Activated gamma-delta T cell treated with Interleukin-2 at 50 U/mL for 16 hours (primary cell): ENCODE results near the gene PSD4.

Experiments used
- DNase-seq: peaks from one replicate; pipeline ENCODE4 v3.0.0-alpha.2; 2020

PSD4 gene

GRCh38 chr2:113209011-113209645, 35.4 kb downstream of the PSD4 start:
- DNase-seq: no peak

- DNase-seq: no peak
Observed at GRCh38 chr2:113209646-113210171, 35.9 kb downstream of the PSD4 start.

- DNase-seq: no peak
Observed at GRCh38 chr2:113211226-113212105, 37.7 kb downstream of the PSD4 start.

GRCh38 chr2:113212245-113213060, 38.7 kb downstream of the PSD4 start:
- DNase-seq: no peak

GRCh38 chr2:113213061-113213930, 39.5 kb downstream of the PSD4 start:
- no peak for DNase-seq

- DNase-seq: no peak
Observed at GRCh38 chr2:113214141-113214540, 40.4 kb downstream of the PSD4 start.

- no peak for DNase-seq
Observed at GRCh38 chr2:113215056-113215455, 41.3 kb downstream of the PSD4 start.

GRCh38 chr2:113216321-113216720, 42.5 kb downstream of the PSD4 start:
- DNase-seq: no peak

GRCh38 chr2:113216891-113217454, 43.2 kb downstream of the PSD4 start:
- no peak for DNase-seq

GRCh38 chr2:113217455-113218282, 43.9 kb downstream of the PSD4 start:
- DNase-seq: no peak

- no peak for DNase-seq
Observed at GRCh38 chr2:113218283-113219091, 44.7 kb downstream of the PSD4 start.

GRCh38 chr2:113219092-113219441, 45.3 kb downstream of the PSD4 start:
- no peak for DNase-seq

GRCh38 chr2:113219525-113219888, 45.7 kb downstream of the PSD4 start:
- no peak for DNase-seq

- no peak for DNase-seq
Observed at GRCh38 chr2:113219889-113220641, 46.3 kb downstream of the PSD4 start.

GRCh38 chr2:113220970-113221708, 47.4 kb downstream of the PSD4 start:
- no peak for DNase-seq

GRCh38 chr2:113221846-113222245, 48.1 kb downstream of the PSD4 start:
- no peak for DNase-seq

GRCh38 chr2:113223813-113224212, 50.0 kb downstream of the PSD4 start:
- no peak for DNase-seq

GRCh38 chr2:113224647-113225236, 51.0 kb downstream of the PSD4 start:
- no peak for DNase-seq
